H9 (cell line): ENCODE results near the gene CPA2. TPM values are rescaled to one million over a fixed set of nuclear protein-coding genes. Genes with fewer than 3 reads are reported as not detected.

Source experiments
- DNase-seq: peaks from one replicate; pipeline ENCODE4 v3.0.0-alpha.2; 2017
- H2AFZ ChIP-seq: one replicate; pipeline ENCODE4 v1.6.1; 2013; ENCODE audit warnings: mild to moderate bottlenecking, low read length, control low read depth, moderate library complexity
- H2AK5ac ChIP-seq: 2 replicates; pipeline ENCODE4 v1.6.1; 2013; ENCODE audit warnings: low read length, control low read depth, mixed read lengths; ENCODE audit not compliant: insufficient read length
- H2BK120ac ChIP-seq: one replicate; pipeline ENCODE4 v1.6.1; 2013; ENCODE audit warnings: low read depth, mild to moderate bottlenecking, low read length, control low read depth, inconsistent platforms; ENCODE audit not compliant: poor library complexity, severe bottlenecking
- H2BK12ac ChIP-seq: 2 replicates; pipeline ENCODE4 v1.6.1; 2013; ENCODE audit warnings: low read length, control low read depth, mixed read lengths, low read depth; ENCODE audit not compliant: insufficient read length
- H2BK15ac ChIP-seq: 2 replicates; pipeline ENCODE4 v1.6.1; 2013; ENCODE audit warnings: low read depth, low read length, control low read depth
- H2BK20ac ChIP-seq: one replicate; pipeline ENCODE4 v1.6.1; 2013; ENCODE audit warnings: low read depth, mild to moderate bottlenecking, low read length, control low read depth, inconsistent platforms; ENCODE audit not compliant: poor library complexity, severe bottlenecking
- H2BK5ac ChIP-seq: 2 replicates; pipeline ENCODE4 v1.6.1; 2013; ENCODE audit warnings: low read length, control low read depth, mixed read lengths; ENCODE audit not compliant: insufficient read length
- H3K14ac ChIP-seq: 2 replicates; pipeline ENCODE4 v1.6.1; 2013; ENCODE audit warnings: low read length, control low read depth; ENCODE audit not compliant: insufficient read depth
- H3K18ac ChIP-seq: 2 replicates; pipeline ENCODE4 v1.6.1; 2013; ENCODE audit warnings: low read depth, mild to moderate bottlenecking, mixed read lengths, low read length, control low read depth; ENCODE audit not compliant: insufficient read length
- H3K23ac ChIP-seq: 2 replicates; pipeline ENCODE4 v1.6.1; 2013; ENCODE audit warnings: low read length, control low read depth, mixed read lengths, low read depth; ENCODE audit not compliant: insufficient read length
- H3K23me2 ChIP-seq: 2 replicates; pipeline ENCODE4 v1.6.1; 2013; ENCODE audit warnings: low read depth, mild to moderate bottlenecking, mixed read lengths, low read length, control low read depth; ENCODE audit not compliant: insufficient read length, poor library complexity, severe bottlenecking
- H3K27ac ChIP-seq: 2 replicates; pipeline ENCODE4 v1.5.1; 2013; ENCODE audit warnings: low read length, control low read depth, mixed read lengths, low read depth; ENCODE audit not compliant: insufficient read length
- H3K27me3 ChIP-seq: 2 replicates; pipeline ENCODE4 v1.6.1; 2013; ENCODE audit warnings: low read length, control low read depth, inconsistent platforms; ENCODE audit not compliant: insufficient read depth
- H3K4ac ChIP-seq: 2 replicates; pipeline ENCODE4 v1.6.1; 2013; ENCODE audit warnings: low read depth, mild to moderate bottlenecking, control low read depth, inconsistent platforms, low read length, moderate library complexity
- H3K4me1 ChIP-seq: 2 replicates; pipeline ENCODE4 v1.6.1; 2013; ENCODE audit warnings: low read length, control low read depth, inconsistent platforms; ENCODE audit not compliant: insufficient read depth
- H3K4me2 ChIP-seq: 2 replicates; pipeline ENCODE4 v1.6.1; 2013; ENCODE audit warnings: low read length, control low read depth, mixed read lengths; ENCODE audit not compliant: insufficient read length, insufficient read depth
- H3K56ac ChIP-seq: 2 replicates; pipeline ENCODE4 v1.6.1; 2013; ENCODE audit warnings: low read depth, mild to moderate bottlenecking, mixed read lengths, low read length, control low read depth; ENCODE audit not compliant: insufficient read length
- H3K79me1 ChIP-seq: 2 replicates; pipeline ENCODE4 v1.6.1; 2013; ENCODE audit warnings: low read depth, mild to moderate bottlenecking, moderate library complexity, low read length, control low read depth, inconsistent platforms; ENCODE audit not compliant: insufficient read depth, poor library complexity, severe bottlenecking
- H3K79me2 ChIP-seq: 2 replicates; pipeline ENCODE4 v1.6.1; 2013; ENCODE audit warnings: low read length, control low read depth, inconsistent platforms; ENCODE audit not compliant: insufficient read depth
- H3K9ac ChIP-seq: 2 replicates; pipeline ENCODE4 v1.6.1; 2013; ENCODE audit warnings: low read length, control low read depth, mixed read lengths; ENCODE audit not compliant: insufficient read length; ENCODE audit errors: extremely low read depth
- H3K9me3 ChIP-seq: one replicate; pipeline ENCODE4 v1.6.1; 2013; ENCODE audit warnings: low read depth, low read length, inconsistent platforms; ENCODE audit not compliant: control insufficient read depth
- H3T11ph ChIP-seq: one replicate; pipeline ENCODE4 v1.6.1; 2013; ENCODE audit warnings: mild to moderate bottlenecking, low read length, control low read depth, inconsistent platforms
- H4K20me1 ChIP-seq: one replicate; pipeline ENCODE4 v1.6.1; 2013; ENCODE audit not compliant: control insufficient read depth, insufficient read length, insufficient read depth
- H4K5ac ChIP-seq: 2 replicates; pipeline ENCODE4 v1.6.1; 2013; ENCODE audit warnings: low read depth, mild to moderate bottlenecking, mixed read lengths, low read length, control low read depth; ENCODE audit not compliant: insufficient read length
- H4K8ac ChIP-seq: replicated peaks from 2 replicates; pipeline ENCODE4 v1.6.1; 2013; ENCODE audit warnings: low read length, control low read depth, mixed read lengths, low read depth; ENCODE audit not compliant: insufficient read length
- H4K91ac ChIP-seq: 2 replicates; pipeline ENCODE4 v1.6.1; 2013; ENCODE audit warnings: low read depth, mild to moderate bottlenecking, moderate library complexity, mixed read lengths, low read length, control low read depth; ENCODE audit not compliant: insufficient read length
- H3K27ac Mint-ChIP-seq, 3 experiments: 2 replicates in 2 of 3; 3 replicates in 1 of 3; pipeline ENCODE4 v1.8.0; 2020 to 2021; ENCODE audit warnings: mixed read lengths in 3 of 3, mild to moderate bottlenecking in 1 of 3, moderate library complexity in 1 of 3
- H3K27me3 Mint-ChIP-seq: 2 replicates; pipeline ENCODE4 v1.8.0; 2021; ENCODE audit warnings: low read depth, mild to moderate bottlenecking, moderate library complexity, mixed read lengths
- H3K36me3 Mint-ChIP-seq, 3 experiments: 2 replicates in 2 of 3; 3 replicates in 1 of 3; pipeline ENCODE4 v1.8.0; 2020 to 2021; ENCODE audit warnings: low read depth in 3 of 3, mixed read lengths in 3 of 3; ENCODE audit not compliant: insufficient read depth in 1 of 3
- H3K4me1 Mint-ChIP-seq, 2 experiments: 2 replicates each; pipeline ENCODE4 v1.8.0; 2020; ENCODE audit warnings: mixed read lengths in 2 of 2
- H3K4me3 Mint-ChIP-seq, 2 experiments: 2 replicates in 1 of 2; 3 replicates in 1 of 2; pipeline ENCODE4 v1.8.0; 2020 to 2021; ENCODE audit warnings: mild to moderate bottlenecking in 2 of 2, mixed read lengths in 2 of 2, moderate library complexity in 1 of 2
- H3K9me3 Mint-ChIP-seq, 2 experiments: 2 replicates in 1 of 2; 3 replicates in 1 of 2; pipeline ENCODE4 v1.8.0; 2020; ENCODE audit warnings: mild to moderate bottlenecking in 2 of 2, mixed read lengths in 2 of 2, moderate library complexity in 1 of 2
- CTCF ChIP-seq: fragments of 200-600 bp; sonication (generic); conservative IDR thresholded peaks from 3 replicates; pipeline ENCODE4 v1.8.0; 2021; ENCODE audit warnings: antibody characterized with exemption, mild to moderate bottlenecking
- WGBS: extraction: QIAGEN DNeasy Blood & Tissue Kit; methylation state at CpG from one replicate; pipeline ENCODE4 v1.1.7; 2013; ENCODE audit warnings: missing lambda C conversion rate, low lambda C conversion rate, mixed read lengths; ENCODE audit not compliant: insufficient read length; ENCODE audit errors: extremely low coverage; 5-methylcytosine and 5-hydroxymethylcytosine counted together
- total RNA-seq: library from RNA; stranded (reverse); gene quantifications from 2 replicates; pipeline ENCODE4 v1.2.1, GENCODE V29; 2021

The CPA2 gene
- total RNA-seq, 1 experiment from 2014 or later = not detected

GRCh38 chr7:130292682-130293257 lies 26.1 kb downstream of the CPA2 start, which contains the start of gene CPA4:
CPA4 (plus strand) TSS chr7:130293161; CDS start chr7:130293181, 20 bp downstream.
- no peak within 1 kb of the TSS for H2AK5ac ChIP-seq
- no CpG with 5 or more reads among the region's 1 CpG for WGBS
- Mint-ChIP-seq H3K4me1 (no peaks in the 10 kb centered on the region; a peak in 1 of 4 replicates), H3K36me3 (no peaks in the 10 kb centered on the region; a peak in 1 of 7 replicates), H3K27ac (no peak within 1 kb of the TSS), H3K9me3 (peaks cover 0 to 8% of the 10 kb centered on the region in 2 experiments; a peak in 2 of 5 replicates), H3K4me3 (no peak within 1 kb of the TSS), H3K27me3 (peaks cover 2% of the 10 kb centered on the region; the same call in 1 of the 2 replicates)
- no peak within 1 kb of the TSS for H4K8ac ChIP-seq
- no peak within 1 kb of the TSS for H3K4ac ChIP-seq
- H3K14ac ChIP-seq = no peak within 1 kb of the TSS
- no peak within 1 kb of the TSS for H2BK120ac ChIP-seq
- H3K79me1 ChIP-seq = no peaks in the 10 kb centered on the region
- DNase-seq = no peak
- H3K18ac ChIP-seq = no peak within 1 kb of the TSS
- H3K4me1 ChIP-seq = no peaks in the 10 kb centered on the region
- H2BK5ac ChIP-seq = no peak within 1 kb of the TSS
- H3K56ac ChIP-seq = no peak within 1 kb of the TSS
- H2BK12ac ChIP-seq = no peak within 1 kb of the TSS
- no peak within 1 kb of the TSS for H3K4me2 ChIP-seq
- H4K91ac ChIP-seq = no peak within 1 kb of the TSS
- no peak within 1 kb of the TSS for H3T11ph ChIP-seq
- H3K27ac ChIP-seq = no peak within 1 kb of the TSS
- H4K20me1 ChIP-seq = no peaks in the 10 kb centered on the region
- H3K9ac ChIP-seq = no peak within 1 kb of the TSS
- no peaks in the 10 kb centered on the region for H3K23me2 ChIP-seq
- no peak within 1 kb of the TSS for H2AFZ ChIP-seq
- H2BK15ac ChIP-seq = no peak within 1 kb of the TSS
- no peaks in the 10 kb centered on the region for H3K9me3 ChIP-seq
- no peaks in the 10 kb centered on the region for H3K27me3 ChIP-seq
- H3K79me2 ChIP-seq = no peaks in the 10 kb centered on the region
- H3K23ac ChIP-seq = no peak within 1 kb of the TSS
- H2BK20ac ChIP-seq = no peak within 1 kb of the TSS
- no peak within 1 kb of the TSS for H4K5ac ChIP-seq
- TF ChIP-seq CTCF = no peak
